ENCODE results near the gene KCNT2. TPM values are rescaled to one million over a fixed set of nuclear protein-coding genes. Genes with fewer than 3 reads are reported as not detected.

Gene KCNT2
- total and polyA plus RNA-seq, 9 of the 15 experiments (the other 6 are each of a cell fraction or from before 2014, with no cell fraction given): 0.13 to 0.73 (median 0.28) TPM

GRCh38 chr1:196445775-196446174, 162.5 kb downstream of the KCNT2 start:
- WGBS (ENCODE audit: insufficient coverage, low coverage, missing lambda C conversion rate): 14% methylated on average over 1 of the region's 1 CpG
- Histone ChIP-seq H3K27ac (ENCODE audit: extremely low read depth, low read depth, low read length) (no peak overlapping the region), H3K4me3 (no peak overlapping the region), H3K4me2 (ENCODE audit: insufficient read depth, low read length) (no peak overlapping the region), H3K36me3 (ENCODE audit: control insufficient read depth, insufficient read depth, low read length) (no peaks in the 10 kb centered on the region), H3K9me3 (replicated peaks; ENCODE audit: control insufficient read depth, insufficient read depth, low read depth, low read length) (no peaks in the 10 kb centered on the region), H3K79me2 (ENCODE audit: control insufficient read depth, insufficient read depth, low read length) (no peaks in the 10 kb centered on the region), H4K20me1 (replicated peaks; ENCODE audit: control insufficient read depth, insufficient read depth, low read length) (no peaks in the 10 kb centered on the region), H2AFZ (ENCODE audit: low read depth, low read length) (no peak overlapping the region), H3K9me1 (ENCODE audit: control insufficient read depth, insufficient read depth, low read length) (no peaks in the 10 kb centered on the region), H3K9ac (ENCODE audit: insufficient read depth in 1 of 2, low read depth in 2 of 2, low read length in 2 of 2) (no peak overlapping the region), H3K4me1 (replicated peaks in 1 of 2; ENCODE audit: control insufficient read depth in 2 of 2, insufficient read depth in 2 of 2, low read length in 2 of 2) (no peaks in the 10 kb centered on the region), H3K27me3 (ENCODE audit: control insufficient read depth in 2 of 2, insufficient read depth in 2 of 2, low read length in 2 of 2) (no peaks in the 10 kb centered on the region)
- in situ Hi-C loops (cut with MboI) (loop anchor here (10.0 kb wide), 1 partner anchor 129 kb away; no protein-coding TSS in a partner anchor), intact Hi-C loops (cut with micrococcal nuclease) (no loop called here)
- ATAC-seq: no peak
- no TSS peak for BruUV-seq (replicated peaks)
- DNase-seq (ENCODE audit: extremely low read depth in 1 of 4, low spot score in 3 of 4): no peak
- TF ChIP-seq MYBL2 (IDR thresholded peaks at IDR 0.05; ENCODE audit: low read depth): no peak
- no peak for TF ChIP-seq MYBL2 (CRISPR knock-in tag; IDR thresholded peaks at IDR 0.05; ENCODE audit: borderline replicate concordance)
- TF ChIP-seq HSF4 (CRISPR knock-in tag; IDR thresholded peaks at IDR 0.05; ENCODE audit: borderline replicate concordance): no peak
- CTCF ChIA-PET (ENCODE audit: low intra/inter-chr PET ratio): no interaction called here
- FAIRE-seq: no peak
- POLR2A ChIA-PET: no interaction called here

GRCh38 chr1:196444634-196445033, 163.6 kb downstream of the KCNT2 start:
- no peak overlapping the region for H3K9ac ChIP-seq (ENCODE audit: insufficient read depth in 1 of 2, low read depth in 2 of 2, low read length in 2 of 2)
- ATAC-seq (no peak), DNase-seq (ENCODE audit: extremely low read depth in 1 of 4, low spot score in 3 of 4) (no peak), FAIRE-seq (no peak)
- H4K20me1 ChIP-seq (replicated peaks; ENCODE audit: control insufficient read depth, insufficient read depth, low read length): no peaks in the 10 kb centered on the region
- POLR2A ChIA-PET: no interaction called here
- CTCF ChIA-PET (ENCODE audit: low intra/inter-chr PET ratio): no interaction called here
- H3K9me1 ChIP-seq (ENCODE audit: control insufficient read depth, insufficient read depth, low read length): no peaks in the 10 kb centered on the region
- no peaks in the 10 kb centered on the region for H3K27me3 ChIP-seq (ENCODE audit: control insufficient read depth in 2 of 2, insufficient read depth in 2 of 2, low read length in 2 of 2)
- intact Hi-C loops (cut with micrococcal nuclease) (no loop called here), in situ Hi-C loops (cut with MboI) (loop anchor here (10.0 kb wide), 1 partner anchor 130 kb away; no protein-coding TSS in a partner anchor)
- no peaks in the 10 kb centered on the region for H3K9me3 ChIP-seq (replicated peaks; ENCODE audit: control insufficient read depth, insufficient read depth, low read depth, low read length)
- TF ChIP-seq ZNF707 (CRISPR knock-in tag; conservative IDR thresholded peaks at IDR 0.05): no peak
- TF ChIP-seq RNF2 (IDR thresholded peaks at IDR 0.05): no peak
- TF ChIP-seq ZNF79 (CRISPR knock-in tag; IDR thresholded peaks at IDR 0.05; ENCODE audit: low read depth): no peak
- no peak for TF ChIP-seq ZNF280B (CRISPR knock-in tag; IDR thresholded peaks at IDR 0.05)
- no peak for TF ChIP-seq PURB (CRISPR knock-in tag; IDR thresholded peaks at IDR 0.05; ENCODE audit: low read depth)
- TF ChIP-seq SMARCB1 (IDR thresholded peaks at IDR 0.05; ENCODE audit: insufficient read length, low read depth): no peak
- no peak for TF ChIP-seq MNT (conservative IDR thresholded peaks at IDR 0.05)
- no peak for TF ChIP-seq HES1 (IDR thresholded peaks at IDR 0.05; ENCODE audit: low read depth)
- no peak for TF ChIP-seq TARDBP (IDR thresholded peaks at IDR 0.05)
- H3K4me3 ChIP-seq: no peak overlapping the region
- no peak overlapping the region for H3K27ac ChIP-seq (ENCODE audit: extremely low read depth, low read depth, low read length)
- H3K79me2 ChIP-seq (ENCODE audit: control insufficient read depth, insufficient read depth, low read length): no peaks in the 10 kb centered on the region
- no TSS peak for BruUV-seq (replicated peaks)
- H3K4me1 ChIP-seq (replicated peaks in 1 of 2; ENCODE audit: control insufficient read depth in 2 of 2, insufficient read depth in 2 of 2, low read length in 2 of 2): no peaks in the 10 kb centered on the region
- H3K36me3 ChIP-seq (ENCODE audit: control insufficient read depth, insufficient read depth, low read length): no peaks in the 10 kb centered on the region
- H2AFZ ChIP-seq (ENCODE audit: low read depth, low read length): no peak overlapping the region
- no peak overlapping the region for H3K4me2 ChIP-seq (ENCODE audit: insufficient read depth, low read length)
